CD14-positive monocyte (primary cell): ENCODE results near the gene PFDN2. TPM values are rescaled to one million over a fixed set of nuclear protein-coding genes. Genes with fewer than 3 reads are reported as not detected.
A peak's percentile ranks its signal among the peaks of the same experiment; 100 is the strongest.

Source experiments
- DNase-seq, 3 donors: peaks; one replicate each; pipeline ENCODE4 v3.0.0-alpha.2; 2011 to 2022
- H2AFZ ChIP-seq: 2 replicates; pipeline ENCODE4 v1.6.0; 2012; ENCODE audit warnings: mild to moderate bottlenecking, low read depth, low read length, inconsistent platforms; ENCODE audit not compliant: insufficient read depth, poor library complexity, severe bottlenecking
- H3K27ac ChIP-seq, 2 donors: 1 replicate in 1 of 2; 2 replicates in 1 of 2; pipeline ENCODE4 v1.5.1; 2012 to 2013; ENCODE audit warnings: low read length in 2 of 2, control low read depth in 1 of 2, inconsistent platforms in 1 of 2, low read depth in 1 of 2, mild to moderate bottlenecking in 1 of 2
- H3K27me3 ChIP-seq, 2 donors: one replicate each; pipeline versions ENCODE4 v1.6.0 to v1.6.1; 2011 to 2013; ENCODE audit warnings: low read length in 2 of 2; ENCODE audit not compliant: control insufficient read depth in 2 of 2, insufficient read depth in 2 of 2
- H3K36me3 ChIP-seq, 2 donors: replicated peaks in 1 of 2; 1 replicate in 1 of 2; 2 replicates in 1 of 2; pipeline versions ENCODE4 v1.5.1 to v1.6.1; 2012 to 2013; ENCODE audit warnings: low read length in 2 of 2, control low read depth in 1 of 2, inconsistent platforms in 1 of 2, mild to moderate bottlenecking in 1 of 2; ENCODE audit not compliant: insufficient read depth in 2 of 2, control insufficient read depth in 1 of 2
- H3K4me1 ChIP-seq, 2 donors: 1 replicate in 1 of 2; 2 replicates in 1 of 2; pipeline versions ENCODE4 v1.5.1 to v1.6.1; 2012 to 2013; ENCODE audit warnings: low read length in 2 of 2, control low read depth in 1 of 2, inconsistent platforms in 1 of 2, mild to moderate bottlenecking in 1 of 2, moderate library complexity in 1 of 2; ENCODE audit not compliant: insufficient read depth in 2 of 2, control insufficient read depth in 1 of 2
- H3K4me2 ChIP-seq: replicated peaks from 2 replicates; pipeline ENCODE3; 2012; ENCODE audit warnings: low read length, moderate library complexity, mild to moderate bottlenecking; ENCODE audit not compliant: poor library complexity, severe bottlenecking; ENCODE audit errors: extremely low read depth
- H3K4me3 ChIP-seq, 3 experiments: fragments of 200-600 bp in 1 of 3; sonication (generic) in 1 of 3; replicated peaks in 1 of 3; 1 replicate in 2 of 3; 2 replicates in 1 of 3; pipeline ENCODE4 v1.5.1; 2011 to 2013; ENCODE audit warnings: low read length in 3 of 3, mild to moderate bottlenecking in 3 of 3, control low read depth in 2 of 3, low read depth in 2 of 3, inconsistent platforms in 1 of 3, moderate library complexity in 1 of 3
- H3K79me2 ChIP-seq: 2 replicates; pipeline ENCODE4 v1.6.0; 2012; ENCODE audit warnings: mild to moderate bottlenecking, control low read depth, inconsistent platforms, low read length, moderate library complexity; ENCODE audit not compliant: insufficient read depth
- H3K9ac ChIP-seq: 2 replicates; pipeline ENCODE4 v1.6.0; 2017; ENCODE audit warnings: low read length, mild to moderate bottlenecking; ENCODE audit not compliant: insufficient read depth, poor library complexity, severe bottlenecking
- H3K9me3 ChIP-seq, 2 donors: replicated peaks in 1 of 2; 1 replicate in 1 of 2; 2 replicates in 1 of 2; pipeline versions ENCODE4 v1.5.1 to v1.6.1; 2012 to 2013; ENCODE audit warnings: low read length in 2 of 2, control low read depth in 1 of 2; ENCODE audit not compliant: control insufficient read depth in 1 of 2, insufficient read depth in 1 of 2
- H4K20me1 ChIP-seq: 2 replicates; pipeline ENCODE4 v1.6.0; 2012; ENCODE audit warnings: mild to moderate bottlenecking, low read length, control low read depth, moderate library complexity; ENCODE audit not compliant: insufficient read depth
- H3K27ac Mint-ChIP-seq, 7 donors: one replicate each; pipeline ENCODE4 v1.8.0; 2020; ENCODE audit warnings: mild to moderate bottlenecking in 7 of 7, mixed read lengths in 7 of 7, moderate library complexity in 6 of 7, inconsistent platforms in 2 of 7
- H3K27me3 Mint-ChIP-seq, 3 donors: one replicate each; pipeline ENCODE4 v1.8.0; 2021 to 2022; ENCODE audit warnings: low read depth in 3 of 3, mild to moderate bottlenecking in 3 of 3, mixed read lengths in 3 of 3, moderate library complexity in 3 of 3, inconsistent platforms in 1 of 3
- H3K36me3 Mint-ChIP-seq, 2 donors: one replicate each; pipeline ENCODE4 v1.8.0; 2020; ENCODE audit warnings: mixed read lengths in 2 of 2, inconsistent platforms in 1 of 2, mild to moderate bottlenecking in 1 of 2
- H3K4me1 Mint-ChIP-seq: one replicate; pipeline ENCODE4 v1.8.0; 2020; ENCODE audit warnings: mild to moderate bottlenecking, mixed read lengths
- H3K4me3 Mint-ChIP-seq, 2 donors: one replicate each; pipeline ENCODE4 v1.8.0; 2020; ENCODE audit warnings: mild to moderate bottlenecking in 2 of 2, mixed read lengths in 2 of 2, moderate library complexity in 1 of 2
- H3K9me3 Mint-ChIP-seq, 7 donors: one replicate each; pipeline ENCODE4 v1.8.0; 2020 to 2022; ENCODE audit warnings: mixed read lengths in 7 of 7, mild to moderate bottlenecking in 6 of 7, moderate library complexity in 6 of 7, inconsistent platforms in 2 of 7
- CTCF ChIP-seq: fragments of 200-600 bp; IDR thresholded peaks from one replicate; pipeline ENCODE4 v1.8.0; 2022; ENCODE audit warnings: antibody characterized with exemption, mild to moderate bottlenecking
- WGBS: methylation state at CpG from one replicate; pipeline ENCODE4 v1.1.5; 2013; ENCODE audit warnings: missing lambda C conversion rate; ENCODE audit not compliant: insufficient coverage; 5-methylcytosine and 5-hydroxymethylcytosine counted together
- intact Hi-C, 2 donors: fragments of 100-400 bp; cut with micrococcal nuclease; formaldehyde crosslinking; loops; one replicate each; pipeline versions ENCODE4 v1.15.0 to v1.15.1; 2023
- polyA plus RNA-seq, 3 donors: library from polyadenylated mRNA; depleted of rRNA in 1 of 3; unstranded in 2 of 3; stranded (reverse) in 1 of 3; fragments of 300-500 nt in 2 of 3; fragments of >200 nt in 1 of 3; fragmentation: Illumina TruSeq in 2 of 3; gene quantifications; 1 replicate in 2 of 3; 2 replicates in 1 of 3; pipeline ENCODE4 v1.2.3, GENCODE V29; 2012 to 2021

The PFDN2 gene
- polyA plus RNA-seq, 3 donors, result 59.1 to 80.7 (median 65.6) TPM

- DNase-seq, result no peak
- intact Hi-C loops, result no loop called here
- H4K20me1 ChIP-seq, result no peaks in the 10 kb centered on the region
- Mint-ChIP-seq H3K27ac (peak overlapping the region; percentile 95 to 99 (median 97)), H3K9me3 (no peaks in the 10 kb centered on the region), H3K4me1 (peaks cover 45% of the 10 kb centered on the region), H3K36me3 (peaks cover 49 to 66% of the 10 kb centered on the region in 2 donors), H3K27me3 (peaks cover 0 to 2% (median 0%) of the 10 kb centered on the region in 3 donors), H3K4me3 (peak overlapping the region in 1 of 2 donors; percentile 83)
- H3K4me2 ChIP-seq, result peak overlapping the region; percentile 78
- peaks cover 21 to 55% of the 10 kb centered on the region in 2 donors for H3K36me3 ChIP-seq
- H3K27ac ChIP-seq, result peak overlapping the region; percentile 91 to 98
- H2AFZ ChIP-seq, result peak overlapping the region; percentile 89
- TF ChIP-seq CTCF, result no peak
- H3K4me3 ChIP-seq, result peak overlapping the region; percentile 33 to 75 (median 73)
- no peaks in the 10 kb centered on the region for H3K9me3 ChIP-seq
- H3K27me3 ChIP-seq, result no peaks in the 10 kb centered on the region
- WGBS, result 88% methylated on average over 6 of the region's 14 CpGs
- peak overlapping the region; percentile 85 for H3K9ac ChIP-seq
- peaks cover 24 to 37% of the 10 kb centered on the region in 2 donors for H3K4me1 ChIP-seq
- peaks cover 13% of the 10 kb centered on the region for H3K79me2 ChIP-seq
These were observed 47.2 kb upstream of the PFDN2 start for GRCh38 chr1:161164901-161165610.

GRCh38 chr1:161163793-161164192 lies 46.0 kb upstream of the PFDN2 start:
- intact Hi-C loops, result no loop called here
- Histone ChIP-seq H3K4me2 (no peak overlapping the region), H3K9ac (no peak overlapping the region), H3K36me3 (peaks cover 21 to 42% of the 10 kb centered on the region in 2 donors), H4K20me1 (no peaks in the 10 kb centered on the region), H3K27me3 (no peaks in the 10 kb centered on the region), H3K27ac (peak overlapping the region in 1 of 2 donors; percentile 22), H3K79me2 (peaks cover 20% of the 10 kb centered on the region), H3K4me1 (peaks cover 32 to 47% of the 10 kb centered on the region in 2 donors), H3K4me3 (no peak overlapping the region), H2AFZ (no peak overlapping the region), H3K9me3 (no peaks in the 10 kb centered on the region)
- Mint-ChIP-seq H3K27me3 (peaks cover 0 to 2% (median 0%) of the 10 kb centered on the region in 3 donors), H3K9me3 (no peaks in the 10 kb centered on the region), H3K4me3 (no peak overlapping the region), H3K36me3 (peaks cover 42 to 57% of the 10 kb centered on the region in 2 donors), H3K27ac (peak overlapping the region in 6 of 7 donors; percentile 10 to 99 (median 61)), H3K4me1 (peaks cover 51% of the 10 kb centered on the region)
- 94% methylated on average over 3 of the region's 5 CpGs for WGBS
- no peak for DNase-seq
- no peak for TF ChIP-seq CTCF
